Effector memory CD4-positive, alpha-beta T cell (primary cell): Measurements from ENCODE around the gene PPL.

Experiments used
- DNase-seq, 3 donors: peaks; one replicate each; pipeline ENCODE4 v3.0.0-alpha.2; 2020
- H3K27ac ChIP-seq: 2 replicates; pipeline ENCODE4 v1.7.0; 2013; ENCODE audit warnings: mild to moderate bottlenecking, low read length, moderate library complexity; ENCODE audit not compliant: insufficient read depth, poor library complexity, severe bottlenecking
- H3K27me3 ChIP-seq: replicated peaks from 2 replicates; pipeline ENCODE4 v1.7.0; 2013; ENCODE audit warnings: mild to moderate bottlenecking, low read length; ENCODE audit not compliant: insufficient read depth, control insufficient read depth, poor library complexity, severe bottlenecking
- H3K36me3 ChIP-seq: 2 replicates; pipeline ENCODE4 v1.7.0; 2013; ENCODE audit warnings: mild to moderate bottlenecking, low read length, moderate library complexity; ENCODE audit not compliant: control insufficient read depth, insufficient read depth
- H3K4me1 ChIP-seq: 2 replicates; pipeline ENCODE4 v1.7.0; 2013; ENCODE audit warnings: low read length, mild to moderate bottlenecking; ENCODE audit not compliant: control insufficient read depth, insufficient read depth, poor library complexity, severe bottlenecking
- H3K4me3 ChIP-seq: 2 replicates; pipeline ENCODE4 v1.7.0; 2013; ENCODE audit warnings: low read length, low read depth, mild to moderate bottlenecking; ENCODE audit not compliant: insufficient read depth, poor library complexity, severe bottlenecking
- H3K9me3 ChIP-seq: 2 replicates; pipeline ENCODE4 v1.7.0; 2013; ENCODE audit warnings: mild to moderate bottlenecking, low read length, moderate library complexity; ENCODE audit not compliant: control insufficient read depth

Gene PPL

GRCh38 chr16:4836727-4837126, 100.2 kb downstream of the PPL start:
- H3K27ac ChIP-seq: no peak overlapping the region
- H3K36me3 ChIP-seq: peaks cover 41% of the 10 kb centered on the region
- H3K4me3 ChIP-seq: no peak overlapping the region
- no peaks in the 10 kb centered on the region for H3K9me3 ChIP-seq
- H3K27me3 ChIP-seq: no peaks in the 10 kb centered on the region
- H3K4me1 ChIP-seq: no peaks in the 10 kb centered on the region
- no peak for DNase-seq

GRCh38 chr16:4833584-4833983, 103.4 kb downstream of the PPL start:
- H3K27ac ChIP-seq: no peak overlapping the region
- H3K27me3 ChIP-seq: no peaks in the 10 kb centered on the region
- no peaks in the 10 kb centered on the region for H3K4me1 ChIP-seq
- H3K36me3 ChIP-seq: peaks cover 49% of the 10 kb centered on the region
- no peaks in the 10 kb centered on the region for H3K9me3 ChIP-seq
- no peak overlapping the region for H3K4me3 ChIP-seq
- no peak for DNase-seq

- H3K27ac ChIP-seq: no peak overlapping the region
- H3K4me3 ChIP-seq: no peak overlapping the region
- no peaks in the 10 kb centered on the region for H3K27me3 ChIP-seq
- peaks cover 53% of the 10 kb centered on the region for H3K36me3 ChIP-seq
- no peaks in the 10 kb centered on the region for H3K9me3 ChIP-seq
- no peak for DNase-seq
- H3K4me1 ChIP-seq: no peaks in the 10 kb centered on the region
These were observed 104.1 kb downstream of the PPL start for GRCh38 chr16:4832698-4833343.
